ENCODE measurements around the gene DHDH. TPM values are rescaled to one million over a fixed set of nuclear protein-coding genes. Genes with fewer than 3 reads are reported as not detected.

Gene DHDH
- total and polyA plus RNA-seq, 2 of the 13 experiments (the other 11 are each of a cell fraction or from before 2014, with no cell fraction given), result 0.13 to 0.91 TPM

DNA sequence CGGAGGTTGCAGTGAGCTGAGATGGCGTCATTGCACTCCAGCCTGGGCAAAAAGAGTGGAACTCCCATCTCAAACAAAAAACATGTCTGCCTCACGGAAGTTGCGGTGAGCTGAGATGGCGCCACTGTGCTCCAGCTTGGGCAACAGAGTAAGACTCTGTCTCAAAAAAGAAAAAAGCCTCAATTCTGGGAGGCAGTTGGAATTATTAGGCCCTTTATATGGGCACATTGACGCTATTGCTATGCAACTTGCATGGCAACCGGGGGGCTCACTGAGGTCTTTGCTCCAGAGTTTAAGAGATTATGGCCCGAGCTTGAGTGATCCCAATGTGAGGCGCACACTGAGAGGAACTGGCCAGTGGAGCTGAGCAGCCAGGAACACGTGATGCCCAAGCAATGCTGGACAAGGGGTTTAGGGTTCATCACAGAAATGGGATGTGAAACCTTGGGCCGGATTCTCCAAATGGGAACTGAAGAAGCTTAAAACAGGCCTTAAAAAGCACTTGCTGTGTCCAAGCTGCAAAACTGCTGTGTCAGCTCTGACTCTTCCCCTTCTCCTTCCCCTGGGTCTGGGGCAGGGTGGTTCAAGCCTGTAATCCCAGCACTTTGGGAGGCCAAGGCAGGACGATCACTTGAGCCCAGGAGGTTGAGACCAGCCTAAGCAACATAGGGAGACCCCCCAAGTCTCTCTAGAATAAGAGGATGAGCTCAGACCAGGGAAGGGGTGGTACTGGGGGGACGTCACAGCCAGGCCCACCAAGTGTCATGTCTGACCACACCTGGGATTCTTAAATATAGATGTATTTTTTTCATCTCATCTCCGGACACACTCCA is 34.1 kb downstream of the DHDH start (continued):
- TF ChIP-seq, protein P1, sequence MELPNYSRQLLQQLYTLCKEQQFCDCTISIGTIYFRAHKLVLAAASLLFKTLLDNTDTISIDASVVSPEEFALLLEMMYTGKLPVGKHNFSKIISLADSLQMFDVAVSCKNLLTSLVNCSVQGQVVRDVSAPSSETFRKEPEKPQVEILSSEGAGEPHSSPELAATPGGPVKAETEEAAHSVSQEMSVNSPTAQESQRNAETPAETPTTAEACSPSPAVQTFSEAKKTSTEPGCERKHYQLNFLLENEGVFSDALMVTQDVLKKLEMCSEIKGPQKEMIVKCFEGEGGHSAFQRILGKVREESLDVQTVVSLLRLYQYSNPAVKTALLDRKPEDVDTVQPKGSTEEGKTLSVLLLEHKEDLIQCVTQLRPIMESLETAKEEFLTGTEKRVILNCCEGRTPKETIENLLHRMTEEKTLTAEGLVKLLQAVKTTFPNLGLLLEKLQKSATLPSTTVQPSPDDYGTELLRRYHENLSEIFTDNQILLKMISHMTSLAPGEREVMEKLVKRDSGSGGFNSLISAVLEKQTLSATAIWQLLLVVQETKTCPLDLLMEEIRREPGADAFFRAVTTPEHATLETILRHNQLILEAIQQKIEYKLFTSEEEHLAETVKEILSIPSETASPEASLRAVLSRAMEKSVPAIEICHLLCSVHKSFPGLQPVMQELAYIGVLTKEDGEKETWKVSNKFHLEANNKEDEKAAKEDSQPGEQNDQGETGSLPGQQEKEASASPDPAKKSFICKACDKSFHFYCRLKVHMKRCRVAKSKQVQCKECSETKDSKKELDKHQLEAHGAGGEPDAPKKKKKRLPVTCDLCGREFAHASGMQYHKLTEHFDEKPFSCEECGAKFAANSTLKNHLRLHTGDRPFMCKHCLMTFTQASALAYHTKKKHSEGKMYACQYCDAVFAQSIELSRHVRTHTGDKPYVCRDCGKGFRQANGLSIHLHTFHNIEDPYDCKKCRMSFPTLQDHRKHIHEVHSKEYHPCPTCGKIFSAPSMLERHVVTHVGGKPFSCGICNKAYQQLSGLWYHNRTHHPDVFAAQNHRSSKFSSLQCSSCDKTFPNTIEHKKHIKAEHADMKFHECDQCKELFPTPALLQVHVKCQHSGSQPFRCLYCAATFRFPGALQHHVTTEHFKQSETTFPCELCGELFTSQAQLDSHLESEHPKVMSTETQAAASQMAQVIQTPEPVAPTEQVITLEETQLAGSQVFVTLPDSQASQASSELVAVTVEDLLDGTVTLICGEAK (IDR thresholded peaks at IDR 0.05), result no peak
- TF ChIP-seq, protein P1 (CRISPR knock-in tag; IDR thresholded peaks at IDR 0.05), result no peak
- TF ChIP-seq RBM22 (optimal IDR thresholded peaks at IDR 0.05; ENCODE audit: low read length), result peak; percentile 99
- no peak for TF ChIP-seq KDM5A (IDR thresholded peaks at IDR 0.05; ENCODE audit: borderline replicate concordance, low read length)
- peak; percentile 22; the same call in 1 of the 2 replicates for TF ChIP-seq NFIC (IDR thresholded peaks at IDR 0.05; ENCODE audit: low read length)
- 0 out of 2 replicates have a peak, but pooled peaks have one; percentile 25 for TF ChIP-seq MIER3 (CRISPR knock-in tag; IDR thresholded peaks at IDR 0.05; ENCODE audit: borderline replicate concordance)
- TF ChIP-seq SP1 (IDR thresholded peaks at IDR 0.05), result no peak
- no peak for TF ChIP-seq SP1 (CRISPR knock-in tag; IDR thresholded peaks at IDR 0.05)
- TF ChIP-seq ZFP36L1 (CRISPR knock-in tag; IDR thresholded peaks at IDR 0.05), result no peak; the same call in 1 of the 2 replicates
- no peak for TF ChIP-seq CHCHD3 (CRISPR knock-in tag; IDR thresholded peaks at IDR 0.05)
- TF ChIP-seq TBP (CRISPR knock-in tag; IDR thresholded peaks at IDR 0.05), result no peak
- no peak for TF ChIP-seq ZNF839 (CRISPR knock-in tag; IDR thresholded peaks at IDR 0.05; ENCODE audit: borderline replicate concordance)
- no peak for TF ChIP-seq FOXK1 (CRISPR knock-in tag; IDR thresholded peaks at IDR 0.05; ENCODE audit: borderline replicate concordance, low read depth)
- no peak for TF ChIP-seq MEIS2 (CRISPR knock-in tag; IDR thresholded peaks at IDR 0.05)
- TF ChIP-seq, protein P2, sequence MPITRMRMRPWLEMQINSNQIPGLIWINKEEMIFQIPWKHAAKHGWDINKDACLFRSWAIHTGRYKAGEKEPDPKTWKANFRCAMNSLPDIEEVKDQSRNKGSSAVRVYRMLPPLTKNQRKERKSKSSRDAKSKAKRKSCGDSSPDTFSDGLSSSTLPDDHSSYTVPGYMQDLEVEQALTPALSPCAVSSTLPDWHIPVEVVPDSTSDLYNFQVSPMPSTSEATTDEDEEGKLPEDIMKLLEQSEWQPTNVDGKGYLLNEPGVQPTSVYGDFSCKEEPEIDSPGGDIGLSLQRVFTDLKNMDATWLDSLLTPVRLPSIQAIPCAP (CRISPR knock-in tag; IDR thresholded peaks at IDR 0.05; ENCODE audit: low read depth), result no peak
- no peak for TF ChIP-seq GZF1 (CRISPR knock-in tag; IDR thresholded peaks at IDR 0.05)
- no peak for TF ChIP-seq CREM (IDR thresholded peaks at IDR 0.05)
- no peak for TF ChIP-seq CREM (CRISPR knock-in tag; IDR thresholded peaks at IDR 0.05)
- TF ChIP-seq PPARG (CRISPR knock-in tag; conservative IDR thresholded peaks at IDR 0.05), result no peak
- no peak for TF ChIP-seq ZNF367 (CRISPR knock-in tag; IDR thresholded peaks at IDR 0.05; ENCODE audit: borderline replicate concordance)
- no peak for TF ChIP-seq ZNF354B (CRISPR knock-in tag; IDR thresholded peaks at IDR 0.05)
